Mesodermal cell (in vitro differentiated cells): ENCODE results near the gene USP35.

Source experiments
- H3K27ac ChIP-seq: 2 replicates; pipeline ENCODE4 v1.7.0; 2013; ENCODE audit warnings: mild to moderate bottlenecking, low read depth, low read length, moderate library complexity; ENCODE audit not compliant: severe bottlenecking
- H3K36me3 ChIP-seq: 2 replicates; pipeline ENCODE4 v1.7.1; 2013; ENCODE audit warnings: mild to moderate bottlenecking, low read length, moderate library complexity; ENCODE audit not compliant: control insufficient read depth, insufficient read depth
- H3K4me1 ChIP-seq: one replicate; pipeline ENCODE4 v1.7.1; 2013; ENCODE audit warnings: mild to moderate bottlenecking, low read length; ENCODE audit not compliant: insufficient read depth, control insufficient read depth, poor library complexity, severe bottlenecking
- H3K4me3 ChIP-seq: 2 replicates; pipeline ENCODE4 v1.7.0; 2013; ENCODE audit warnings: low read length, control low read depth, mild to moderate bottlenecking; ENCODE audit not compliant: insufficient read depth, poor library complexity, severe bottlenecking; ENCODE audit errors: extremely low read depth
- H3K9me3 ChIP-seq: 2 replicates; pipeline ENCODE4 v1.7.1; 2013; ENCODE audit warnings: mild to moderate bottlenecking, low read length, moderate library complexity; ENCODE audit not compliant: control insufficient read depth
- WGBS, 2 experiments: methylation state at CpG; one replicate each; pipeline ENCODE4 v1.1.5; 2013; ENCODE audit warnings: missing lambda C conversion rate in 2 of 2; ENCODE audit not compliant: insufficient coverage in 2 of 2; 5-methylcytosine and 5-hydroxymethylcytosine counted together

The USP35 gene

GRCh38 chr11:78257654-78258053, 68.9 kb downstream of the USP35 start:
- no peak overlapping the region for H3K27ac ChIP-seq
- WGBS, 2 experiments = 100% methylated on average over 1 to 2 of the region's 3 CpGs
- peaks cover 14% of the 10 kb centered on the region for H3K4me1 ChIP-seq

DNA sequence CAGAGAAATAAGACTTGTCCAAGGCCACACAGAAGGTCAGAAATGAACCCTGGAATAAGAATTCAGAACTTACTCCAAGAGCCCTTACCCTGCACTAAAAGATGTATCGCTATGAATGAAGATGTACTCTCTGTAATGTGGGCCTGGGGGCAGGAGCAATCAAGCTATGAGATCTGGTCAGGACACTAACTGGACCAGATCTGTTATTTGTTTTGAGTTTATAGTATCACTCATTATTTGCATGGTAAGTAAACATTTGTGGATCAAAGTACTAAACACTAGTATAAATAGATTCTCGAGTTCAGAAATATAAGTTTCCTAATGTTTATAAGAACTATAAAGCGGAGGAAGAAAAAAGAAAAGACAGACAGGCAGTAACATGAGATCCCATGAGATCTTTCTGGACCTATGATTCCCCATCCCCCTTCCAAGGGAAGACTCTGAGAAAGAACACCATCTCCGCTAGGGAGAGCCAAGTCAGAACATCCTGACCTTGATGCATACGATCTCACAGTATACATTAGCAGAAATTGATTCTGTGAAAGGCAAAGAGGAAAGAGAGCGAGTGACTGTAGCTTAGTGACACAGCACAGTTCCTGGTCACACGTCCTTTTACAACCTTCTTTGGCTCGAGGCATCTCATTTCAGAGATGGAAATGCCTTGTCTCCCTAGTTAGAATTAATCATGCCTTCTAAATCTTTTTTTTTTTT, 71.2 kb downstream of the USP35 start:
- H3K4me3 ChIP-seq = no peak overlapping the region
- 85 to 86% methylated on average over 3 to 5 of the region's 8 CpGs for WGBS, 2 experiments
- H3K4me1 ChIP-seq = peaks cover 10% of the 10 kb centered on the region
- no peaks in the 10 kb centered on the region for H3K36me3 ChIP-seq
- no peak overlapping the region for H3K27ac ChIP-seq
- H3K9me3 ChIP-seq = no peaks in the 10 kb centered on the region

More at GRCh38 chr11:78257654-78258053, 68.9 kb downstream of the USP35 start:
- Histone ChIP-seq H3K9me3 (no peaks in the 10 kb centered on the region), H3K36me3 (no peaks in the 10 kb centered on the region), H3K4me3 (no peak overlapping the region)

- no peak overlapping the region for H3K4me3 ChIP-seq
- H3K4me1 ChIP-seq = peaks cover 10% of the 10 kb centered on the region
- H3K36me3 ChIP-seq = no peaks in the 10 kb centered on the region
- H3K27ac ChIP-seq = no peak overlapping the region
- no peaks in the 10 kb centered on the region for H3K9me3 ChIP-seq
- WGBS, 2 experiments = 80 to 87% methylated on average over 4 of the region's 4 CpGs
Observed at GRCh38 chr11:78261367-78261766, 72.6 kb downstream of the USP35 start.

GRCh38 chr11:78261828-78262227, 73.1 kb downstream of the USP35 start:
- no peak overlapping the region for H3K27ac ChIP-seq
- no peaks in the 10 kb centered on the region for H3K36me3 ChIP-seq
- no peak overlapping the region for H3K4me3 ChIP-seq
- peaks cover 6% of the 10 kb centered on the region for H3K4me1 ChIP-seq
- 83 to 85% methylated on average over 3 to 4 of the region's 4 CpGs for WGBS, 2 experiments
- no peaks in the 10 kb centered on the region for H3K9me3 ChIP-seq

DNA sequence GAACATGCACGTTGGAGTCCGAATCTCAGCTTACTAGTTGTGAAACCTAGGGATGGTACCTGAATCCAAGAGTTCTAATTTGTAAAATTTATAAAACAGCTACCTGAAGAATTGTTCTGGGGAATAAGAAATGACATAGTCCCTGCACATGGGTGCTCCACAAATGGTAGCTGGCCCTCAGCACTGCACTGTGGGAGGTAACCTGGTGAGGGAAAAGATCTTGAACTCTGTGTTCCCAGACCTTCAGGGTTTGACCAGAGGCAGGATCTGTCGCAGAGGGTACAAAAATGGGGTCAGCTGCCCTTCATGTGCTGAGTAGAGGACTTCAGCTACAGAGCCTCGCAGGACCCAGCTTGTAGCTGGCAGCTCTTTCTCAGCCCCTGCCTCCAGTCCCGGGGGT, 73.5 kb downstream of the USP35 start:
- Histone ChIP-seq H3K27ac (no peak overlapping the region), H3K4me1 (peaks cover 2% of the 10 kb centered on the region), H3K9me3 (no peaks in the 10 kb centered on the region), H3K36me3 (no peaks in the 10 kb centered on the region), H3K4me3 (no peak overlapping the region)
- WGBS, 2 experiments = 89 to 98% methylated on average over 4 to 5 of the region's 5 CpGs

GRCh38 chr11:78262691-78263090, 74.0 kb downstream of the USP35 start:
- Histone ChIP-seq H3K4me3 (no peak overlapping the region), H3K9me3 (no peaks in the 10 kb centered on the region), H3K4me1 (no peaks in the 10 kb centered on the region), H3K27ac (no peak overlapping the region), H3K36me3 (no peaks in the 10 kb centered on the region)
